SJSA1 (cell line): ENCODE data around the gene FOLR2. TPM values are rescaled to one million over a fixed set of nuclear protein-coding genes. Genes with fewer than 3 reads are reported as not detected.

Source experiments
- total RNA-seq: library from RNA; depleted of rRNA; stranded (reverse); fragments of >200 nt; shearing (Covaris generic); gene quantifications from 2 replicates; pipeline ENCODE4 v1.2.3, GENCODE V29; 2014; rRNA removed

The FOLR2 gene
- total RNA-seq, 1 experiment from 2014 or later: not detected

Other genes starting within 250 kb of the FOLR2 start
- 0.06 and 3.3 TPM in 2 replicates for gene IL18BP, start 217.9 kb upstream of the FOLR2 start, total RNA-seq
- gene NUMA1, start 136.3 kb upstream of the FOLR2 start, total RNA-seq: 38.4 and 46.4 TPM in 2 replicates
- 4.1 TPM in 1 of 2 replicates, not detected in the other for gene LRRC51, start 135.9 kb upstream of the FOLR2 start, total RNA-seq
- gene LAMTOR1, start 113.5 kb upstream of the FOLR2 start, total RNA-seq: 51.2 and 76.8 TPM in 2 replicates
- gene TOMT, start 110.9 kb upstream of the FOLR2 start, total RNA-seq: not detected in 2 replicates
- gene ANAPC15, start 104.1 kb upstream of the FOLR2 start, total RNA-seq: 23.5 and 46.9 TPM in 2 replicates
- gene FOLR3, start 81.1 kb upstream of the FOLR2 start, total RNA-seq: not detected in 2 replicates
- 0.29 TPM in 1 of 2 replicates, not detected in the other for gene FOLR1, start 24.7 kb upstream of the FOLR2 start, total RNA-seq
- gene INPPL1, start 8.0 kb downstream of the FOLR2 start, total RNA-seq: 21.5 and 27.7 TPM in 2 replicates
- not detected in 2 replicates for gene PHOX2A, start 27.4 kb downstream of the FOLR2 start, total RNA-seq
- gene CLPB, start 217.7 kb downstream of the FOLR2 start, total RNA-seq: 13.4 and 15.4 TPM in 2 replicates